HG02870 (cell line): ENCODE results near the gene COA1.
"Not testable (repeated sequence)": the region's sequence is repeated elsewhere in the genome, so short reads cannot be mapped to it uniquely, and the experiment has no call there.

ENCODE experiments used
- ATAC-seq: cut with Tn5 transposase; IDR thresholded peaks from one replicate; pipeline ENCODE4 v1.9.1; 2021; ENCODE audit warnings: mild to moderate bottlenecking, moderate library complexity; ENCODE audit not compliant: unreplicated experiment

Gene COA1

GRCh38 chr7:43731494-43731893 lies 2.2 kb upstream of the COA1 start:
- ATAC-seq, result not testable (repeated sequence)

DNA sequence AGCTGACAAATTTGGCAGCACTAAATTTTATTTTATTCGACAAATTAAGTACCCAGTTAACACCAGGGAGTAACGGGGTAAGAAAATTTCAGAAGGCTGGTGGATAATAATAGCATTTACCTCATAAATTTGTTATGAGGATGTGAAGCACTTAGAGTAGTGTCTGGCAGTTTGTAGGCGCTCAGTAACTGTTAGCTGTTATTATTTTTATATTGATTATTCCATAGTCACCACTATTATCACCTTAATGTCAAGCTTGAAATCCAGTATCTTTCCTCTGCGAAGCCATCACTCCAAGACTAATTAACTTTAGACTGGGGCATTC lies 563 bp upstream of the COA1 start:
- ATAC-seq, result no peak

GRCh38 chr7:43727494-43727893 lies 1.8 kb downstream of the COA1 start:
- no peak for ATAC-seq

GRCh38 chr7:43727003-43727402 lies 2.3 kb downstream of the COA1 start:
- ATAC-seq, result no peak

- no peak for ATAC-seq
Measured at GRCh38 chr7:43726466-43726865, 2.9 kb downstream of the COA1 start.

DNA sequence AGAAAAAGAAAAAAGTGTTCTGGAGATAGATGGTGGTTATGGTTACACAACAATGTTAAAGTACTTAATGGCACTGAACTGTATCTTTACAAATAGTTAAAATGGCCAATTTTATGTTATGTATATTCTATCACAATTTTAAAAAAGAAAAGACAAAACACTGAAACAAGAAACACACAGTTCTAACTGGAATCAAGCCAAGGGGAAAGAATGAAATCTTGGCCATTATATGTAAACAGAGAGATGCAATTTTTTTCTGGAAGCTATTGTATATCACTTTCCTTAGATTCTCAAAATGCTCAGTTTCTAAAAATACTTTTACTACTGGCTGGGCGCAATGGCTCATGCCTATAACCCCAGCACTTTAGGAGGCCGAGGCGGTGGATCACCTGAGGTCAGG lies 4.1 kb downstream of the COA1 start:
- ATAC-seq, result no peak

GRCh38 chr7:43723007-43723341 lies 6.3 kb downstream of the COA1 start:
- ATAC-seq, result no peak

- no peak for ATAC-seq
Measured at GRCh38 chr7:43721193-43721806, 8.0 kb downstream of the COA1 start.

DNA sequence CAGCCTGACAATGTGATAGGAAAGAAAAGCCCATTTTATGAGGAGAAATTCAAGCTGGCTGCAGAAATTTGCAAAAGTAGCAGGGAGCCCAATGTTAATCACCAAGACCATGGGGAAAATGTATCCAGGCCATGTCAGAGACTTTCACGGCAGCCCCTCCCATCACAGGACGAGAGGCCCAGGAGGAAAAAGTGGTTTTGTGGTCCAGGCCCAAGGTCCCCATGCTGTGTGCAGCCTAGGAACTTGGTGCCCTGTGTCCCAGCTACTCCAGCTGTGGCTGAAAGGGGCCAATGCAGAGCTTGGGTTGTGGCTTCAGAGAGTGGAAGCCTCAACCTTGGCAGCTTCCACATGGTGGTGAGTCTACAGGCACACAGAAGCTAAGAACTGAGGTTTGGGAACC lies 12.7 kb downstream of the COA1 start:
- ATAC-seq, result no peak

DNA sequence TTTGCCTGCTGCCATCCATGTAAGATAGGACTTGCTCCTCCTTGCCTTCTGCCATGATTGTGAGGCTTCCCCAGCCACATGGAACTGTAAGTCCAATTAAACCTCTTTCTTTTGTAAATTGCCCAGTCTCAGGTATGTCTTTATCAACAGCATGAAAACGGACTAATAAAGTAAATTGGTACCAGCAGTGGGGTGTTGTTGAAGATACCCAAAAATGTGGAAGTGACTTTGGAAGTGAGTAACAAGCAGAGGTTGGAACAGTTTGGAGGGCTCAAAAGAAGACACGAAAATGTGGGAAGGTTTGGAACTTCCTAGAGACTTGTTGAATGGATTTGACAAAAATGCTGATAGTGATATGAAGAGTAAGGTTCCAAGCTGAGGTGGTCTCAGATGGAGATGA lies 13.4 kb downstream of the COA1 start:
- not testable (repeated sequence) for ATAC-seq

- no peak for ATAC-seq
Measured at GRCh38 chr7:43711503-43711902, 17.8 kb downstream of the COA1 start.

DNA sequence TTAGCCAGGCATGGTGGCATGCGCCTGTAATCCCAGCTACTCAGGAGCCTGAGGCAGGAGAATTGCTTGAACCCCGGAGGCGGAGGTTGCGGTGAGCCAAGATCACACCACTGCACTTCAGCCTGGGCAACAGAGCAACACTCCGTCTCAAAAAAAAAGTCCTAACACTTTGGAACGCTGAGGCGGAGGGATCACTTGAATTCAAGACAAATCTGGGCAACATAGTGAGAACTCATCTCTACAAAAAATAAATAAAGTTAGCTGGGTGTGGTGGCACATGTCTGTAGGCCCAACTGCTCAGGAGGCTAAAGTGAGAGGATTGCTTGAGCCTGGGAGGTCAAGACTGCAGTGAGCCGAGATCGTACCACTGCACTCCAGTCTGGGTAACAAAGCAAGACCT lies 21.3 kb downstream of the COA1 start:
- not testable (repeated sequence) for ATAC-seq

GRCh38 chr7:43703573-43703972 lies 25.8 kb downstream of the COA1 start:
- no peak for ATAC-seq

DNA sequence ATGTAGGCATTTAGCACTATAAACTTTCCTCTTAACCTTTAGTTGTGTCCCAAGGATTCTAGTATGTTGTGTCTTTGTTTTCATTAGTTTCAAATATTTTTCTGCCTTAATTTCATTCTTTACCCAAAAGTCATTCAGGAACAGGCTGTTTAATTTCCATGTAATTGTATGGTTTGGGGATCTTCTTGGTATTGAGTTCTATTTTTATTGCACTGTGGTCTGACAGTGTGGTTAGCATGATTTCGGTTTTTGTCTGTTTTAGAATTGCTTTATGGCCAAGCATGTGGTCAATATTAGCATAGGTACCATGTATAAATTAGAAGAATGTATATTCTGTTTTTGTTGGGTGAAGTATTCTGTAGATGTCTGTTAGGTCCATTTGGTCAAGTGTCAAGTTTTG lies 26.3 kb downstream of the COA1 start:
- ATAC-seq, result no peak

- ATAC-seq, result no peak
Measured at GRCh38 chr7:43701929-43702328, 27.4 kb downstream of the COA1 start.

GRCh38 chr7:43701500-43701854 lies 27.8 kb downstream of the COA1 start:
- peak; percentile 51 for ATAC-seq

DNA sequence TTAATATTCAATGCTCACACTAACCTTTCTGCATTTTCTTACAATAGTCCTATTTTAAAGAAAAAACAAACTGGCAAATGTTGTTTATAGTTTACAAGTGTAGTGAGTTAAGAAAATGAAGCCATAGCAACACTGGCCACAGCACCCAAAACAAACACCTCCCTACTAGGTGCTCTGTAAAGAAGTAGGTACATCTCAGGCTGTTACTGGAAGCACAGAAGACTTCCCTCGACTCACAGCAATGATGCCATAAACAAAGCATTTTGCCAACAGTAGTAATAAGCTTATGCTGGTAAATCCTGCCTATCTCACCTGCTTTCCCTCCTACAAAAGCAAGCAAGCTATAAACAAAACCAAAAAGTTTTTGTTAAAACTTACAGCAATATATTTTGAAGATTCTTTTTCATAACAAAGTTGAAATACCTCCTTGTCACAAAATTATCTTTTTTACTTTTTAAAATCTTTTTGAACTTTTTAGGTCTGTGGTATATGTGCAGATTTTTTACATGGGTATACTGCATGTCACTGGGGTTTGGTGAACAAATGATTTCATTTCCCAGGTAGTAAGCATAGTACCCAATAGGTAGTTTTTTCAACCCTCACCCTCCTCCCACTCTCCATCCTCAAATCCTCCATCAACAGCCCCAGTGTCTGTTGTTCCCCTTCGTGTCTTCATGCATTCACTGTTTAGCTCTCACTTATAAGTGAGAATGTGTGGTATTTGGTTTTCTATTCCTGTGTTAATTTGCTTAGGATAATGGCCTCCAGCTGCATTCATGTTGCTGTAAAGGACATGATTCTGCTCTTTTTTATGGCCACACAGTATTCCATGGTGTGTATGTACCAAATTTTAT lies 28.4 kb downstream of the COA1 start:
- peak; percentile 32 for ATAC-seq

DNA sequence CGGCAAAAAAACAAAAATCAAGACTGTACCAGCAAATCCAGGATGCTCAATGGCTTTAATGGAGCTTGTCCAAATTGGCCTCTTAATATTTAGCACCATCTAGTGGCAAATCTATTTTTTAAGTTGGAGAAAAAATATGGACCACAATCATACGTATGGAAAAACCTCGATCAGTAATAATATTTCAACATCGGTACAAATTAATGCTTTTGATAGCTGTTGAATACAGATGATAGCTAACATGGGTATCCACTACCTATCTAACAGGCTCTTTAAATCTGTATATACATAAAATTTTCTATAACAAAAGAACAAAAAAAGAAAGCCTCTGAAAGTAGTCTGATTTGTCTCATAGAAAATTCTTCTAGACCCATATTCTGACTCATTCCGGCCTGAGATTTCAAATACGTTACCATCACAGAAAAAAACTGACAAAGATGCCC lies 29.2 kb downstream of the COA1 start:
- no peak for ATAC-seq

DNA sequence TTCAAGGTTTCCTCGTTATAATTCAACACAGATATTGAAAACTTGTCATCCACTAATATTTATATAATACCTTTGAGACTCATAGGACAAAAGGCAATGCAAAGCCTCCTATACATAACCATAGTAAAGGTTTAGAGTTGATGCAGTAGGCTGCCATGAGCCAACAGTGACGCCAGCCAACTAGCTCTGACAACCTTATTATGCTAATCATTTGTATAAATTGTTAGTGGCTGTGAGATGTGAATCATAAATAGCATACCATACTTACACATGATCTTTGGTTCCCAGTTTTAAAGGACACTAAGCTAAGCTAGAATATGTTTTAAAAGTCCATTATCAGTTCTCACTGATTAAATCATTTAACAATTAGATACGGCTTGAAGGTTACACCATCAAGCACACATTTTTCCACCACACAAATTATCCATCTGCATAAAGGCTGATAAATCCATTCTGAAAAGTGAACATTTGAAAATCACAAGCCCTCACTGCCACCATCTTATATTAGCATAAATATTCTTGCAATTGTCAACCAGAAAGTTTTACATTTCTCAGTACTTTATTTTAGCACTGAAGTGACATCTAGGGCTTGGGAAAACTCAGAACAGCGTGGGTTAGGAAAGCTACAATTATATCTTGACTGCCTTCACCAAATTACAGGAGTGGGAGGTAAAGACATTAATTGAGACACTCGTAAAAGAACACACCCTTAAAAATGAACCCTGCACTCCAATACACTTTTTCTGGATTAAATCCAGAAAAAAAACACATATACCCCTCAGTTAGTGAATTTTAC lies 30.7 kb downstream of the COA1 start:
- ATAC-seq, result no peak

- no peak for ATAC-seq
Measured at GRCh38 chr7:43697690-43698089, 31.6 kb downstream of the COA1 start.

- no peak for ATAC-seq
Measured at GRCh38 chr7:43695365-43695764, 34.0 kb downstream of the COA1 start.

GRCh38 chr7:43694399-43694748 lies 34.9 kb downstream of the COA1 start:
- no peak for ATAC-seq
